AG10803 (cell line): ENCODE results near the gene ATP2B2.

Source experiments
- DNase-seq: peaks from one replicate; pipeline ENCODE4 v3.0.0; 2010; ENCODE audit warnings: low read depth
- H3K4me3 ChIP-seq: 2 replicates; pipeline ENCODE4 v1.5.1; 2011; ENCODE audit warnings: mild to moderate bottlenecking, low read length, control low read depth
- TF ChIP-seq, protein P1 (sequence below): conservative IDR thresholded peaks from 2 replicates; pipeline ENCODE4 v1.5.1; 2011; ENCODE audit warnings: mild to moderate bottlenecking, low read length, control low read depth, inconsistent platforms

Gene ATP2B2

DNA sequence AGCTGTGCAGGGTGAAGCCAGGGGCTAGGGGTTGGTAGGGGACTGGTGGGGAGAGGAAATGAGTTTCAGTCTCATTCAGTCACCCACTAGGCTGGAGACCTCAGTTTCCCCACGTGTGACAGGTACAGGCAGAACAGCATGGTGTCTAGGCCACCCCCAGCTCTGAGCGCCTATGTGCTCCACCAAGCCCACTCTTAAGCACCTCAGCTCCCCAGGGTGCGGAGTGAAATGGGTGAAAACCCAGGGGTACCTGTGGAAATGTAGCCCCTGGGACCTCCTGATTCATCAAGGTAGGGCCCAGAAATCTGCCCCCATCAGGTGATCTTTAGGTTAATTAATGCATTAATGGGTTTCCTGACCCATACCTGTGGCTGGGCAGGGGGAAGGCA lies 3.7 kb downstream of the ATP2B2 start:
- DNase-seq = no peak
- TF ChIP-seq, protein P1, sequence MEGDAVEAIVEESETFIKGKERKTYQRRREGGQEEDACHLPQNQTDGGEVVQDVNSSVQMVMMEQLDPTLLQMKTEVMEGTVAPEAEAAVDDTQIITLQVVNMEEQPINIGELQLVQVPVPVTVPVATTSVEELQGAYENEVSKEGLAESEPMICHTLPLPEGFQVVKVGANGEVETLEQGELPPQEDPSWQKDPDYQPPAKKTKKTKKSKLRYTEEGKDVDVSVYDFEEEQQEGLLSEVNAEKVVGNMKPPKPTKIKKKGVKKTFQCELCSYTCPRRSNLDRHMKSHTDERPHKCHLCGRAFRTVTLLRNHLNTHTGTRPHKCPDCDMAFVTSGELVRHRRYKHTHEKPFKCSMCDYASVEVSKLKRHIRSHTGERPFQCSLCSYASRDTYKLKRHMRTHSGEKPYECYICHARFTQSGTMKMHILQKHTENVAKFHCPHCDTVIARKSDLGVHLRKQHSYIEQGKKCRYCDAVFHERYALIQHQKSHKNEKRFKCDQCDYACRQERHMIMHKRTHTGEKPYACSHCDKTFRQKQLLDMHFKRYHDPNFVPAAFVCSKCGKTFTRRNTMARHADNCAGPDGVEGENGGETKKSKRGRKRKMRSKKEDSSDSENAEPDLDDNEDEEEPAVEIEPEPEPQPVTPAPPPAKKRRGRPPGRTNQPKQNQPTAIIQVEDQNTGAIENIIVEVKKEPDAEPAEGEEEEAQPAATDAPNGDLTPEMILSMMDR = no peak
- H3K4me3 ChIP-seq = no peak overlapping the region

- no peak for DNase-seq
- H3K4me3 ChIP-seq = no peak overlapping the region
- TF ChIP-seq, protein P1 = no peak
Observed at GRCh38 chr3:10500717-10501663, 4.4 kb downstream of the ATP2B2 start.

- TF ChIP-seq, protein P1 = no peak
- no peak for DNase-seq
- H3K4me3 ChIP-seq = no peak overlapping the region
Observed at GRCh38 chr3:10498271-10498670, 7.1 kb downstream of the ATP2B2 start.

GRCh38 chr3:10497439-10497838 lies 7.9 kb downstream of the ATP2B2 start:
- H3K4me3 ChIP-seq = no peak overlapping the region
- DNase-seq = no peak
- TF ChIP-seq, protein P1 = no peak

- TF ChIP-seq, protein P1 = no peak
- DNase-seq = no peak
- H3K4me3 ChIP-seq = no peak overlapping the region
Observed at GRCh38 chr3:10496121-10496863, 9.1 kb downstream of the ATP2B2 start.

DNA sequence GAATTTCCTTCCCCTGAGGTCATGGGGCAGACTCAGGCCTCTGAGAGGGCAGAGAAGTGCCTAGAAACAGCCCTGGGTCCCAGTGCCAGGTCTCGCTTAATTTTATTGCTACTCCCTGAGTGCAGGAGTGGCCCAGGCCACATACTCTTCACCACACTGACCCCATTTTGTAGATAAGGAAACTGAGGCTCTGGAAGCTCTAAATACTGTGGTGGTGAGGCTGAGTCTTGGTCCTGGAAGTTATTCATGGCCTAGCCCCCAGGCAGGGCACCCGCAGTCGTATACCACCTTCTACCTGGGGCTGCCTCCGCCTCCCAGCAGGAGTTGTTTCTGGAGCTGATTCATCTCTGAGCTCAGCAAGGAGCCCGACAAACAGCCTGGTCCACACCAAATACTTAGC lies 9.8 kb downstream of the ATP2B2 start:
- no peak for DNase-seq
- no peak overlapping the region for H3K4me3 ChIP-seq
- TF ChIP-seq, protein P1 = no peak
